HK-2 (cell line): ENCODE results near the gene GBA2.
A peak's percentile ranks its signal among the peaks of the same experiment; 100 is the strongest.

ENCODE experiments used
- DNase-seq: peaks from one replicate; pipeline ENCODE4 v3.0.0-alpha.2; 2018; ENCODE audit not compliant: unreplicated experiment

The GBA2 gene

DNA sequence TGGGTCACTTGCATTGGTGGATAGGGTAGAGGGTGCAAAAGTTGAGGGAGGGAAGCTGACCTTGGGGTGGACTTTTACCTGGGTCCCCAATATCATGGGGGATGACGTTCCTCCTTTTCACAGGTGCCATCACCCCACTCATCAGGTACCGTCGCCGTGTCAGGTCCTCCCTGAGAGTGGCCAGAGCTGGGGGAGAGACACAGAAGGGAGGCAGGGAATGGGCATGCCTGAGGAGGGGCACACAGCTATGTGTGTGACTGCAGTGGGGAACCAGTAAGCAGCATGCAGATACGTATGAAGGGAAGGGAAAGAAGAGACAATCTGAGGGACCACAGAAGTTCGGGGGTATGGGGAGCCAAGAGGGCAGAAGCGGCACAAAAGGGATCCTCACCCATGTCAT is 10.1 kb downstream of the GBA2 start:
- no peak for DNase-seq

GRCh38 chr9:35738186-35738585 is 10.8 kb downstream of the GBA2 start:
- DNase-seq, result no peak

GRCh38 chr9:35737143-35737542 is 11.9 kb downstream of the GBA2 start:
- no peak for DNase-seq

DNA sequence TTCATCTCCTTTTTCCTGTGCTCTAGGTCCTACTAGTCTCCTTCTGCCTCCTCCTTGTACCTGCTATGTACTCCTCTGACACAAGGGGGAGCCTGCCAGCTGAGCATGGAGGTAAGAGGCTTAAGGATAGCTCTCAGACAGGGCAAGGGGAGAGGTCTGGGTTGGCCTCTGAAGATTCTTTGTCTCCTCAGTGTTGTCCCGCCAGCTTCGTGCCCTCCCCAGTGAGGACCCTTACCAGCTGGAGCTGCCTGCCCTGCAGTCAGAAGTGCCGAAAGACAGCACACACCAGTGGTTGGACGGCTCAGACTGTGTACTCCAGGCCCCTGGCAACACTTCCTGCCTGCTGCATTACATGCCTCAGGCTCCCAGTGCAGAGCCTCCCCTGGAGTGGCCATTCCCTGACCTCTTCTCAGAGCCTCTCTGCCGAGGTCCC is 12.8 kb downstream of the GBA2 start:
- peak; percentile 54 for DNase-seq

GRCh38 chr9:35734096-35734495 is 14.9 kb downstream of the GBA2 start:
- no peak for DNase-seq

GRCh38 chr9:35732800-35733541 is 16.1 kb downstream of the GBA2 start:
- DNase-seq, result peak; percentile 55

DNA sequence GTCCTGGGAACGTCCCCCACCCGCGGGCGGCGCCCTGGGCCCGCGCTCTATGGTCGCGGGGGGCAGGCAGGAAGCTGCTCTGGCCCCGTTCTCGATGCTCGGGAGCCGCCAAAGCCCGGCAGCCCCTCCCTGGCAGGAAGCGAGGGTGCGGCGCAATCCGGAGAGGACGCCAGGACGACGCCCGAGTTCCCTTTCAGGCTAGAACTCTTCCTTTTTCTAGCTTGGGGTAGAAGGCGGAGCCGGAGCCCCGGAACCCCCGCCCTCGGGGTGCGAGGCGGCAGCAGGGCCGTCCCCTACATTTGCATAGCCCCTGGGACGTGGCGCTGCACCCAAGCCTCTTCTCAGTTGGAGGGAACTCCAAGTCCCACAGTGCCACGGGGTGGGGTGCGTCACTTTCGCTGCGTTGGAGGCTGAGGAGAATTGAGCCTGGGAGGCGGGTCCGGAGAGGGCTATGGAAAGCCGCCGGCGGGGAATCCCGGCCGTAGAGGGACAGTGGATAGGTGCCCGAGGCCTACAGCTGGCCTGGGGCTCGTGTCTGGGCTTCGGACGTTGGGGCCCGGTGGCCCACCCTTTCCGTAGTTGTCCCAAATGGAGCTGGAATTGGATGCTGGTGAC is 16.7 kb downstream of the GBA2 start, which contains the start of the genes CREB3 and TLN1:
TSS of gene CREB3 (plus strand) at position 482 of the 615 bp plus-strand sequence. CDS start at position 589, 107 bp downstream.
TSS of gene TLN1 (minus strand) at position 11 of the 615 bp plus-strand sequence. CDS start 6,501 bp downstream, outside the sequence.
- peak; percentile 94 for DNase-seq

DNA sequence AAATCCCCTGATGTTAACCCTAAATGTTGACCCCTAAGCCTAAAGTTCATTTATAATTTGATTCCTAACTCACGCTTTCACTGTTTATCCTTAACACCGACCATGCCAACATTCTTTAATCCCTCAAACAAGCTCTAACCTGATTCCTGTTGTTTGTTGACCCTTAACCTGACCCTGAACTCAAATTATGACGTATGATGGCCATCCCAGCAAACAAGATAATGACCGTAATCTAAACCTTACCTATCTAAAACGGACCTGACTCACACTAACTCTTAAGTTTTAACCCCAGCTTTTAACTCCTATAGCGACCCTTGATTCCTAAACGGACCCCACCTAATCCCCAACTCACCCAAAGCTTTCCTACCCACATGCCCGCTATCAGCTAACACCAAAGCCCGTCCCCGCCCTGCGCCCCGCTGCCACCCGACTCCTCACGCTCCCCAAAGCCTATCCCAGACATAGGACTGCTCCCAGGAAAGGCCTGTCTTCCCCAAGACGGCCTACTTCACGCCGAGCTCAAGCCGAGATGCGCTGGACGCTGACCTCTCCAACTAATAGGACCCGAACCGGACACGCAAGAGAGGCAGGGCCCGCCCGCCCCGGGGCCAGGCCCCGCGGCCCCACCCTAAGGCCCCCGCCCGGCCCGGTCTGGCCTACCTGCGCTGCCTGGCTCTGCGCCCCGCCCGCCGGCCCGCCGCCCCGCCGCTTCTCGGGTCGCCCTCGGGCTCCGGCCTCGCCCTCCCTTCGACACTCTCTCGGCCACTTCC is 17.4 kb downstream of the GBA2 start:
- DNase-seq, result no peak

- DNase-seq, result no peak
Observed at GRCh38 chr9:35730486-35730854, 18.6 kb downstream of the GBA2 start.

DNA sequence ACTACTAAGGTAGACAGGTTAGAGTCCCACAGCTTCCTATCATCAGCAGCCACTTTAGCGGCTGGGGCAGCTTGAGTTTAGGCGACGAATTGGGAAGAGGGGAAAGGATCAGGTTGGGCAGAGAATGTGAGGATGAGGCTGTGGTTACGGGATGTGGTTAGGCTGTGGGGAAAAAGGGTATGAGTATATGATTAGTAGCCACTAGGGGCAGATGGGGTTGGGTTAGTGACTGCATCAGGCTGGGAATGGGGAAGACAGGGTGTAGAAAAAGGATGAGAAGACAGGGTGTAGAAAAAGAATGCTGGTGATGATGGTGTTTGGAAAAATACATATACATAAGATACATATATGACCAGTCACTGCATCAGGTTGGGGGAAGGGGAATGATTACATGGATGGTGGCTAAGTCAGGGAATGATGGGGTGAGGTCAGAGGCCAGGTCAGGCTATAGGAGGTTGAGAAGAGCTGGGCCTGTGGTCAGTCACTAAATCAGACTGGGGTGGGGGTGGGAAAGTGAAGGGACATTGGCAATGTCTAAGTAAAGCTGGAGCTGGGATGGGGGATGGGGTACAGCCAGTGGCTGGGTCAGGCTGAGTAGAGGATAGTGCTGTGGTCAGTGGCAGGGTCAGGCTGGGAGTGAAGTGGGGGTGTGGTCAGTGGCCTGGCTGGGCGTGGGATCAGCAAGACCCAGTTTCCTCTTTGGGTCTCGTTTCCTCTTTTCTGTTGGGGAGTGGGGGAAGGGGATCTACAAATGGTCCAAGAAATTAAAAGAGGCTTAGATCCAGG is 19.1 kb downstream of the GBA2 start:
- peak; percentile 55 for DNase-seq

DNA sequence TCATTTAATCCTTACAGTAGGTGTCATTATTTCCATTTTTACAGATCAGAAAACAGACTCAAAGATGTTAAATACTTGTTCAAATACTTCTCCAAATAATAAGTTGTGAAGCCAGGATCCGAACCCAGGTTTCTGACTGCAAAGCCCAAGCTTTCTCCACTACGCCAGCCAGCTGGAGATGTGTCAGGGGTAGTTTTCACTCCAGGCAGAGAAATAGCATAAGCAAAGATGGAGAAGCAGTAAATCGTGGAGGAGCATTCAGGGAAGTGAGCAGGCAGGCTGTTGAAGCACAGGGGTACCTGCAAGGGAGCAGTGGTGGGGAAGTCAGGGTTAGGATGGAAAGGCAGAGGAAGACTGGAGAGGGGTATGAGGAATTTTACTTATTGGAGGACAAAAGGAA is 19.9 kb downstream of the GBA2 start:
- no peak for DNase-seq

DNA sequence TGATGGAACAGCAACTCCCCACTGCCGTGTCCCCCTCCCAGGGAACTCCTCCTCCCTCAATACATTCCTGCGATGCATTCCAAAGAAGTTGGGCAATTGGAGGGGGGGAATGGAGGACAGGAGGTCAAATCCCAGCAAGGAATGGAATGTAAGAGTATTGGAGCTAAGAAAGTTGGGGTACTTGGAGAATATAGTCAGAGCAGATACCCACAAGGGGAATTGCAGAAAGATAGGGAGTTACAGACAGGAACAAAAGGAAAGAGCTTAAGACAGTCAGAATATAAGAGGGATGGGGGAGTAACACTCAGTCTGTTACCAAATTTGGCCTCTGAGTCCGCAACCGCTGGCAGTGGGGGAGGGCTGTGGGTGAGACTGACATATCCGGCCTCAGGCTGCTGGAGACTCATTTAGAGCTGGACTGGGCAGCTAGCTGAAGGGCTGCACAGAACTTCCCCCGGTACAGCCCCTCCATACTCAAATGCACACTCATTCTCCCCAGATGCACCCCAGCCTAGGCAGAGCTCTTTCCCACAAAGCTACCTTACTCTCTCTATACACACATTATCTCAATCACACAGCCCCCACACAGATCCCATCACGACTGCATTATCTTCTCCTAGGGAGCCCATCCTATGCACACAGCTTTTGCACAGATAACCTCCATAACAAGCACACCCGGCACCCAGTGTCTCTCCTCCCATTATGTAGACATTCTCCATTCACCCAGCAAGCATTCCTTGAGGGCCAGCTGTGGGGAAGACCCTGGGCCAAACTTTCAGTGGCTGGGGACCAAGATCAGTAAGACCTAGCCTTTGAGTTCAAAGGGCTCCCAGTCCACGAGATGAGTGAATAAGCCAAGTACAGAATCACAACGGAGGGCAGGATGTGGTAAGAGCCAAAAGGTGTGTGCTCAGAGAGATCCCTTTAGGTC is 20.7 kb downstream of the GBA2 start:
- peak; percentile 63 for DNase-seq

DNA sequence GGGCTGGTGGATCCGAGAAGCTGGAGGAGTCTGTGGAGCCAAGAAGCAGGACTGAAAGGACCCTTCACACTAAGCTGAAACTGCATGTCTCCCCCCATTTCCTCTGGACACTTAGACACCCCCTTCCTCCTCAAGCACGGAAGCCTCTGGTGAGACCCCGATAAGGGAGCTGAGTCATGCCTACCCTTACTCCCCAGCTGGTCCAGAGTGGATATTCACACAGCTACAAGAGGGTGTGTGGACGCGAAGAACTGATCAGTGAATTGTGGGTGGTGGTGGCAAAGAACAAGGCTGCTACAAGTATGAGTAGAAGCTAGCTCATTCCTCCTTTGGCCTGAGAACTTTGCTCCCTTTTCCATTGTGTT is 21.4 kb downstream of the GBA2 start:
- no peak for DNase-seq

DNA sequence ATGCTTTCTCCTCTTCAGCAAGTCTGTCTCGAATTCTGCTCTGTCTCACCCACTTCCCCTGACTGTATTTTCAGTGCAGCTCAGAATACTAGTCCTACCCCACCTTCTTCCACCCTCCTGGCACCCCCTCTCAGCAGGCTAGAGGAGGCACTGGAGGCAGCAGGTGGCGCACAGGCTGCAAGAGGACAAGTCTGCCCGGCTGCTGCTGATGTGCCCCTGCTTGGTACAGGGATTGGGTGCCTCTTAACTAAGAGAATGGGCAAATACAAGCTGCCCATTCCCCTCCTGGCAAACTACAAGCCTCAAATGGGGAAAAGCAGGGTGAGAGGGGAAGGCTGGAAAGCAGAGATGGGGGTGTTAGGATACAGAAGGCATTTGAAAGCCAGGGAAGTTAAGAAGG is 22.1 kb downstream of the GBA2 start:
- DNase-seq, result no peak

- DNase-seq, result no peak
Observed at GRCh38 chr9:35725362-35725761, 23.7 kb downstream of the GBA2 start.

DNA sequence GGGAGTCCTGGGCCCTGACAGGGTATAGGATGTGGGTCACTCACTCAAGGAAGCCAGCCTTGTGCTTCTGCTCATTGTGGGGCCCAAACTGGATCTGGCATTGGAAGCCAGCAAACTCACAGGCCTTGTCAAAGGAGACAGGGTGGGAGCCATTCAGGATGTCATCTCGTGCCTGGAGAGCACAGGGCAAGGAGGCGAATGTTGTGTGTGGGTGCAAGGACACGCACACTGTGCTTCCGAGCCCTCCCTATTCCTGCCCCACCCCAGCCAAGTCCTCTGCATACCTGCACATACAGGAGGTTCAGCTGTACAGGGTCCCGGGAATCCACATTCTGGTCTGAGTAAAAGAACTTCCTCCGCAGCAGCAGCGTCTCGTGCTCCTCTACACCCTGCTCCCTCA is 25.1 kb downstream of the GBA2 start:
- no peak for DNase-seq

DNA sequence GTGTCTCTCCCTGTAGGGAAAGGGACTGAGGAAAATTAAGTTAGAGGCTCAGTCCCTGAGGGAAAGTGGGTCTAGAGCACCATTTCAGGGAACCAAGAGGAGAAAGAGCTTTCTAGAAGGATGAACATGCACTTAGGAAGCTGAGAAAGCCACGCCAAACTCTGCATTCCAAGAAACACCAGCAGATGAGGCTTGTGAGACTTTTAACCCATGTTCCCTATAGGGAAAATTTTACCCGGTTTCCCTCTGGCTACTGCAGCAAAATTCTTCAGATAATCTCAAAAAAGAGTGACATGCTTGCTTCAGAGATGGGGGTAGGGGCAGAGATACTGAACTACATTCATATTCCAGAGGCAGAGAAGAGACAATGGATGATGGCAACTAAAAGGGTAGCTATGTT is 25.6 kb downstream of the GBA2 start:
- DNase-seq, result no peak

DNA sequence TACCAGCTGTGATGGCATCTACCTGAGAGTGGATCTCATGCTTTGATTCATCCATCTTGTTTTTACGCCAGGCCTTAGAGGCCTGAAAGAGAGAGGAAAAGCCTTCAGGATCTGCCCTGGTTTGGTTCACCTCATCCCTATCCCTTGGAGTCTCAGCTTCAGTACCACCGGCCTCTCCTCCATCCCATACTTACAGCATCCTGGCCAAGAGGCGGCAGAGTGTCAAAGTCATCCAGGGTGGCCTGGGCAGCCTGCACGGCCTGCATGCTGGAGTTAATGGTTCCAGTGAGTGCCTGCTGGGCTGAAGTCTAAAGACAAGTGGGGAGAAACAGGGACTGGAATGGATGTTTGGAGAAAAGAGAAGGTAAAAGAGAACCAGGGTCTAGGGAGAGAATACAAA is 29.5 kb downstream of the GBA2 start:
- DNase-seq, result no peak

DNA sequence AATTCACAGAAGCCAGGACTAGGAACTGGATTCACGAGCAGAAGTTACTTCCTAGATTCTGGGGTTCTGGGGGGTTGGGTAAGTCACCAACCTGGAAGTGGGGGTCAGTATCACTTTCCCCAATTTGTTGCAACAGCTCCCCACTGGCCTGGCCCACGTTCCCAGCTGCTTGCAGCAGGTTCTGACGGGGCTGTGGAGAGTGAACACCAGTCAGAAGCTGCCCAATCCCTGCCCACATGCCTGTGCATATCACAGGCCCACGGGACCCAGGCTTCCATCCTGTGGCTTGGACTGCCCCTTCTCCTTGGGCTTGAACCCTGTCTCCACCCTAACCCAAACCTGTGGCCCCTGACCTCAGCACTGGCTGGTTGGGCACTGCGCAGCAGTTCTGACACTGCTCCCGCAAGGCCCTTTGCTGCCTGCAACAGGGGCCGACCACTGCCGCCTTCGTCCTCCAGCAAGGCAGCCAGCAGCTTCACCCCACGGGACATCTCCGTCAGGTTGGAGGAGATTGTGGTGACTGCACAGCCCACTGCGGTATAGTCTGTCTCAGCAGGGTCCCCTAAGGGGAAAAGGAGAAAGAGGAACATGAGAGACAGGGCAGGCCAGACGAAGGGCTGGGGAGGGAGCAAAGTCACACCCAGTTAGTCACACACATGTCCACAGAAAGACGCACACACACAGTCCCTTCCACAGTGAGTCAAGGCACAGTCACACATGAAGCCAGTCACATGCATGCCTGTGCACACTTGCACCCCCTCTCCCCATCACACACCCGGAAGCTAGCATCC is 30.1 kb downstream of the GBA2 start:
- no peak for DNase-seq
